Ovary (tissue), 3 donors: Measurements from ENCODE around the gene PPP6R2.

Experiments used
- EP300 ChIP-seq: sonication (generic); formaldehyde crosslinking; IDR thresholded peaks from one replicate; pipeline ENCODE4 v1.6.1; 2017; ENCODE audit warnings: antibody characterized with exemption
- POLR2A ChIP-seq: fragments of 450-650 bp; IDR thresholded peaks from one replicate; pipeline ENCODE4 v1.6.1; 2017; ENCODE audit warnings: antibody characterized with exemption, mild to moderate bottlenecking, moderate library complexity
- TF ChIP-seq, protein P1 (sequence below), 3 donors: fragments of 450-650 bp in 2 of 3; fragments of 200-600 bp in 1 of 3; IDR thresholded peaks; one replicate each; pipeline versions ENCODE4 v1.5.1 to v1.8.0; 2016 to 2022; ENCODE audit warnings: antibody characterized with exemption in 3 of 3, mild to moderate bottlenecking in 1 of 3
- donor health status: DM: no; HTN: no; CAD: no.

DNA sequence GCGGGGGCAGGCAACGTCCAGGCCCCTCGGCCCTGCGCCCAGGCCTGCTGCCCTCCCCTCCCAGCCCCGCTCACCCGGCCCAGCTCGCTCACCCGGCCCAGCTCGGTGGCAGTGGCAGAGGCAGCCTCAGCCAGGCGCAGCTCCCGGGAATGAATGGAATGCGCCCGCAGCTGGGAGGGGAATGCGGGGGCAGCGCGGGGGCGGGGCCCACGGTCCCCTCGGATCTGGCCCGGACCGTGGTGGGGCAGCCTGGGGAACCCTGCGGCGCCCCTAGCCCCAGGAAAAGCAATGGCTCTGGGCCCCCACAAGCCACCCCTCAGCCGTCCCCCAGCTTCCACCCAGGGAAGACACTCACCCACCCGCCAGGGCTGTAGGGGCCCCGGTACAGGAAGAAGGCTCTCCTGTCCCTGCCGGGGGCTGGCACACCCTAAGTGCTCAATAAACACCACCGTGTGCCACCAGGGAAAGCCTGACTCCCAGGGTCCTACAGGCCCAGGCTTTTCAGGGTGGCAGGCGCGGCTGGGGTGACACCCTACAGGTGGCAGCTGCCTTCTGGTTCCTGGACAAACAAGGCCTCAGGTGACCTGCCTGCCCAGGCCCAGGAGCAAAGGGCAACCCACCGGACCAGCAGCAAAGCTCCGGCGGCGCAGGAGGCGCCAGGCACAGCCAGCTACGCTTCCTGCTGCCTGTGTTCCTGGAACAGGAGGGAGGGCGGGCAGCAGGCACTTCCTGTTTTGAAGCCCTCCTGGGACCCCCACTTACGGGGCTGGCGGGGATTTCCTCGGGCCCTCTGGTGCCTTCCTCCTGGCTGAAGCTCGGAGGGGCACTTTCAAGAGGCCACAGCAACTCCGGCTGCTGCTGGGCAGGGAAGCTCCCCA, 49.4 kb upstream of the PPP6R2 start:
- TF ChIP-seq POLR2A (no peak), EP300 (no peak)
- TF ChIP-seq, protein P1, sequence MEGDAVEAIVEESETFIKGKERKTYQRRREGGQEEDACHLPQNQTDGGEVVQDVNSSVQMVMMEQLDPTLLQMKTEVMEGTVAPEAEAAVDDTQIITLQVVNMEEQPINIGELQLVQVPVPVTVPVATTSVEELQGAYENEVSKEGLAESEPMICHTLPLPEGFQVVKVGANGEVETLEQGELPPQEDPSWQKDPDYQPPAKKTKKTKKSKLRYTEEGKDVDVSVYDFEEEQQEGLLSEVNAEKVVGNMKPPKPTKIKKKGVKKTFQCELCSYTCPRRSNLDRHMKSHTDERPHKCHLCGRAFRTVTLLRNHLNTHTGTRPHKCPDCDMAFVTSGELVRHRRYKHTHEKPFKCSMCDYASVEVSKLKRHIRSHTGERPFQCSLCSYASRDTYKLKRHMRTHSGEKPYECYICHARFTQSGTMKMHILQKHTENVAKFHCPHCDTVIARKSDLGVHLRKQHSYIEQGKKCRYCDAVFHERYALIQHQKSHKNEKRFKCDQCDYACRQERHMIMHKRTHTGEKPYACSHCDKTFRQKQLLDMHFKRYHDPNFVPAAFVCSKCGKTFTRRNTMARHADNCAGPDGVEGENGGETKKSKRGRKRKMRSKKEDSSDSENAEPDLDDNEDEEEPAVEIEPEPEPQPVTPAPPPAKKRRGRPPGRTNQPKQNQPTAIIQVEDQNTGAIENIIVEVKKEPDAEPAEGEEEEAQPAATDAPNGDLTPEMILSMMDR (IDR thresholded peaks at IDR 0.05): no peak
